HEK293 (cell line): Measurements from ENCODE around the gene CCDC92B.

Experiments
- CTCF ChIA-PET: fragments of 350-600 bp; formaldehyde crosslinking; extraction: SDS; loops from one replicate; lab custom pipeline; 2021; ENCODE audit warnings: antibody characterized with exemption; lab: Yijun Ruan, JAX
- POLR2A ChIA-PET: fragments of 300-600 bp; formaldehyde crosslinking; extraction: SDS; loops from one replicate; lab custom pipeline; 2020; ENCODE audit warnings: antibody characterized with exemption, inconsistent platforms; lab: Yijun Ruan, JAX
- H3K27ac ChIP-seq: fragments of 200-500 bp; sonication (Bioruptor generic); 2 replicates; pipeline ENCODE4 v1.5.1; 2014; ENCODE audit warnings: low read depth, low read length, control low read depth, inconsistent platforms; ENCODE audit errors: extremely low read depth
- H3K36me3 ChIP-seq, 2 experiments: fragments of 200-500 bp in 1 of 2; sonication (Bioruptor generic) in 1 of 2; 1 replicate in 1 of 2; 2 replicates in 1 of 2; pipeline ENCODE4 v1.5.1; 2014 to 2017; ENCODE audit warnings: inconsistent platforms in 2 of 2, low read length in 2 of 2; ENCODE audit not compliant: control insufficient read depth in 2 of 2, insufficient read depth in 1 of 2
- H3K4me1 ChIP-seq: fragments of 200-500 bp; sonication (Bioruptor generic); 2 replicates; pipeline ENCODE4 v1.5.1; 2014; ENCODE audit warnings: mild to moderate bottlenecking, low read length, inconsistent platforms; ENCODE audit not compliant: control insufficient read depth, insufficient read depth
- H3K4me3 ChIP-seq: 2 replicates; pipeline ENCODE4 v1.5.1; 2011; ENCODE audit warnings: low read depth, mild to moderate bottlenecking, control low read depth, low read length, moderate library complexity
- H3K9me3 ChIP-seq: fragments of 200-500 bp; sonication (Bioruptor generic); 2 replicates; pipeline ENCODE4 v1.5.1; 2014; ENCODE audit warnings: low read depth, low read length, inconsistent platforms; ENCODE audit not compliant: control insufficient read depth, insufficient read depth
- EGR2 ChIP-seq: fragments of 450-650 bp; formaldehyde crosslinking; IDR thresholded peaks from 2 replicates; pipeline ENCODE4 v1.5.1; 2016; ENCODE audit warnings: low read depth, missing biosample characterization, missing genetic modification characterization
- ELK4 ChIP-seq: IDR thresholded peaks from 2 replicates; pipeline ENCODE4 v1.6.1; 2011; ENCODE audit warnings: mild to moderate bottlenecking, low read depth, low read length, borderline replicate concordance
- KLF10 ChIP-seq: fragments of 450-650 bp; IDR thresholded peaks from 2 replicates; pipeline ENCODE4 v1.5.1; 2018; ENCODE audit warnings: missing biosample characterization, mild to moderate bottlenecking, missing genetic modification characterization
- REPIN1 ChIP-seq: fragments of 450-650 bp; formaldehyde crosslinking; IDR thresholded peaks from 2 replicates; pipeline ENCODE4 v1.5.1; 2017; ENCODE audit warnings: missing biosample characterization, missing genetic modification characterization, low read depth
- SP3 ChIP-seq: fragments of 450-650 bp; formaldehyde crosslinking; IDR thresholded peaks from 2 replicates; pipeline ENCODE4 v1.5.1; 2016; ENCODE audit warnings: missing biosample characterization, missing genetic modification characterization
- TCF7L2 ChIP-seq: IDR thresholded peaks from 2 replicates; pipeline ENCODE4 v1.6.1; 2011; ENCODE audit warnings: low read depth, mild to moderate bottlenecking, inconsistent platforms, low read length, moderate library complexity, borderline replicate concordance
- WT1 ChIP-seq: fragments of 450-650 bp; formaldehyde crosslinking; IDR thresholded peaks from 2 replicates; pipeline ENCODE4 v1.5.1; 2016; ENCODE audit warnings: missing biosample characterization, missing genetic modification characterization
- ZBTB1 ChIP-seq: fragments of 450-650 bp; formaldehyde crosslinking; IDR thresholded peaks from 2 replicates; pipeline ENCODE4 v1.5.1; 2016; ENCODE audit warnings: missing biosample characterization, missing genetic modification characterization
- ZBTB11 ChIP-seq: fragments of 450-650 bp; formaldehyde crosslinking; conservative IDR thresholded peaks from 2 replicates; pipeline ENCODE4 v1.5.1; 2016; ENCODE audit warnings: low read depth, missing biosample characterization, missing genetic modification characterization
- ZNF121 ChIP-seq: fragments of 450-650 bp; formaldehyde crosslinking; IDR thresholded peaks from 2 replicates; pipeline ENCODE4 v1.5.1; 2016; ENCODE audit warnings: missing biosample characterization, missing genetic modification characterization
- ZNF138 ChIP-seq: fragments of 450-650 bp; formaldehyde crosslinking; IDR thresholded peaks from 2 replicates; pipeline ENCODE4 v1.5.1; 2016; ENCODE audit warnings: missing biosample characterization, missing genetic modification characterization, borderline replicate concordance
- ZNF148 ChIP-seq: fragments of 450-650 bp; formaldehyde crosslinking; IDR thresholded peaks from 2 replicates; pipeline ENCODE4 v1.5.0; 2017; ENCODE audit warnings: missing biosample characterization, missing genetic modification characterization, borderline replicate concordance
- ZNF174 ChIP-seq: fragments of 450-650 bp; formaldehyde crosslinking; IDR thresholded peaks from 2 replicates; pipeline ENCODE4 v1.5.0; 2017; ENCODE audit warnings: missing biosample characterization, mild to moderate bottlenecking, missing genetic modification characterization
- ZNF175 ChIP-seq: fragments of 450-650 bp; formaldehyde crosslinking; IDR thresholded peaks from 2 replicates; pipeline ENCODE4 v1.5.1; 2016; ENCODE audit warnings: missing biosample characterization, missing genetic modification characterization
- ZNF223 ChIP-seq: fragments of 450-650 bp; formaldehyde crosslinking; IDR thresholded peaks from 2 replicates; pipeline ENCODE4 v1.5.1; 2016; ENCODE audit warnings: missing biosample characterization, missing genetic modification characterization
- ZNF248 ChIP-seq: fragments of 450-650 bp; formaldehyde crosslinking; IDR thresholded peaks from 2 replicates; pipeline ENCODE4 v1.5.1; 2017; ENCODE audit warnings: missing biosample characterization, missing genetic modification characterization
- ZNF280D ChIP-seq: fragments of 450-650 bp; formaldehyde crosslinking; IDR thresholded peaks from 2 replicates; pipeline ENCODE4 v1.5.1; 2016; ENCODE audit warnings: missing biosample characterization, missing genetic modification characterization
- ZNF350 ChIP-seq: fragments of 450-650 bp; formaldehyde crosslinking; IDR thresholded peaks from 2 replicates; pipeline ENCODE4 v1.5.0; 2017; ENCODE audit warnings: missing biosample characterization, mild to moderate bottlenecking, missing genetic modification characterization
- ZNF426 ChIP-seq: fragments of 450-650 bp; formaldehyde crosslinking; IDR thresholded peaks from 2 replicates; pipeline ENCODE4 v1.5.1; 2017; ENCODE audit warnings: missing biosample characterization, missing genetic modification characterization, mild to moderate bottlenecking, inconsistent platforms, moderate library complexity
- ZNF449 ChIP-seq: fragments of 450-650 bp; formaldehyde crosslinking; IDR thresholded peaks from 2 replicates; pipeline ENCODE4 v1.5.1; 2017; ENCODE audit warnings: missing biosample characterization, mild to moderate bottlenecking, missing genetic modification characterization, moderate library complexity
- ZNF530 ChIP-seq: fragments of 450-650 bp; formaldehyde crosslinking; IDR thresholded peaks from 2 replicates; pipeline ENCODE4 v1.5.1; 2016; ENCODE audit warnings: low read depth, missing biosample characterization, missing genetic modification characterization
- ZNF560 ChIP-seq: fragments of 450-650 bp; formaldehyde crosslinking; IDR thresholded peaks from 2 replicates; pipeline ENCODE4 v1.5.1; 2017; ENCODE audit warnings: missing biosample characterization, missing genetic modification characterization, borderline replicate concordance
- ZSCAN23 ChIP-seq: fragments of 450-650 bp; formaldehyde crosslinking; IDR thresholded peaks from 2 replicates; pipeline ENCODE4 v1.5.1; 2016; ENCODE audit warnings: missing biosample characterization, missing genetic modification characterization

The CCDC92B gene

GRCh38 chr17:2784864-2785263, 35.4 kb upstream of the CCDC92B start:
- no peak overlapping the region for H3K4me3 ChIP-seq
- POLR2A ChIA-PET = no interaction called here
- CTCF ChIA-PET = interaction anchor here (0.6 to 2.6 kb wide), 6 partner anchors 37 to 260 kb away, joined by 3 to 17 read pairs (median 4); no protein-coding TSS in a partner anchor
- H3K27ac ChIP-seq = no peak overlapping the region
- no peaks in the 10 kb centered on the region for H3K36me3 ChIP-seq
- no peaks in the 10 kb centered on the region for H3K9me3 ChIP-seq
- H3K4me1 ChIP-seq = no peaks in the 10 kb centered on the region
- TF ChIP-seq ELK4 = no peak
- no peak for TF ChIP-seq SP3 (tag by site-specific recombination)
- no peak for TF ChIP-seq ZNF248 (tag by site-specific recombination)
- no peak for TF ChIP-seq ZNF350 (tag by site-specific recombination)
- TF ChIP-seq ZNF175 (tag by site-specific recombination) = no peak
- TF ChIP-seq ZNF138 = no peak
- TF ChIP-seq ZNF449 (tag by site-specific recombination) = no peak
- no peak for TF ChIP-seq ZNF174 (tag by site-specific recombination)
- no peak for TF ChIP-seq ZNF530 (tag by site-specific recombination)
- no peak for TF ChIP-seq TCF7L2

GRCh38 chr17:2783310-2784030, 34.0 kb upstream of the CCDC92B start:
- H3K27ac ChIP-seq = no peak overlapping the region
- POLR2A ChIA-PET = interaction anchor here (0.8 kb wide), 1 partner anchor 272 kb away, joined by 3 read pairs; the partner anchor contains the start of gene METTL16

More at GRCh38 chr17:2783310-2784030, 34.0 kb upstream of the CCDC92B start:
- CTCF ChIA-PET = interaction anchor here (0.6 to 1.9 kb wide), 3 partner anchors 9 to 273 kb away, joined by 4 to 5 read pairs (median 4); no protein-coding TSS in a partner anchor
- H3K4me1 ChIP-seq = no peaks in the 10 kb centered on the region
- no peaks in the 10 kb centered on the region for H3K36me3 ChIP-seq
- no peak for TF ChIP-seq SP3 (tag by site-specific recombination)
- TF ChIP-seq ZNF280D (tag by site-specific recombination) = peak; percentile 31; the same call in 1 of the 2 replicates
- no peak for TF ChIP-seq EGR2 (tag by site-specific recombination)
- no peak for TF ChIP-seq ZNF148 (tag by site-specific recombination)
- no peak for TF ChIP-seq ZSCAN23 (tag by site-specific recombination)
- TF ChIP-seq ZBTB11 = no peak
- TF ChIP-seq KLF10 (tag by site-specific recombination) = no peak
- TF ChIP-seq REPIN1 (tag by site-specific recombination) = no peak
- TF ChIP-seq ZNF223 = no peak
- TF ChIP-seq ZNF121 = 0 out of 2 replicates have a peak, but pooled peaks have one; percentile 27
- no peak for TF ChIP-seq ZNF426 (tag by site-specific recombination)
- no peak for TF ChIP-seq ZNF560 (tag by site-specific recombination)
- TF ChIP-seq ZBTB1 (tag by site-specific recombination) = no peak
- TF ChIP-seq WT1 (tag by site-specific recombination) = no peak
- H3K9me3 ChIP-seq = no peaks in the 10 kb centered on the region
- no peak overlapping the region for H3K4me3 ChIP-seq
